Coronary artery (tissue), 2 donors: ENCODE results near the gene TUBB1.

Source experiments
- DNase-seq: peaks from one replicate; pipeline ENCODE4 v3.0.0-alpha.2; 2017; ENCODE audit warnings: low spot score
- H3K27ac ChIP-seq, 2 donors: fragments of 200-600 bp; sonication (generic); one replicate each; pipeline ENCODE4 v1.5.1; 2016 to 2019
- H3K4me3 ChIP-seq: fragments of 200-600 bp; sonication (generic); 2 replicates; pipeline ENCODE4 v1.5.1; 2016; ENCODE audit warnings: mild to moderate bottlenecking, moderate library complexity
- TF ChIP-seq, protein P1 (sequence below): fragments of 200-600 bp; sonication (generic); IDR thresholded peaks from one replicate; pipeline ENCODE4 v1.5.1; 2019; ENCODE audit warnings: antibody characterized with exemption

TUBB1 gene

DNA sequence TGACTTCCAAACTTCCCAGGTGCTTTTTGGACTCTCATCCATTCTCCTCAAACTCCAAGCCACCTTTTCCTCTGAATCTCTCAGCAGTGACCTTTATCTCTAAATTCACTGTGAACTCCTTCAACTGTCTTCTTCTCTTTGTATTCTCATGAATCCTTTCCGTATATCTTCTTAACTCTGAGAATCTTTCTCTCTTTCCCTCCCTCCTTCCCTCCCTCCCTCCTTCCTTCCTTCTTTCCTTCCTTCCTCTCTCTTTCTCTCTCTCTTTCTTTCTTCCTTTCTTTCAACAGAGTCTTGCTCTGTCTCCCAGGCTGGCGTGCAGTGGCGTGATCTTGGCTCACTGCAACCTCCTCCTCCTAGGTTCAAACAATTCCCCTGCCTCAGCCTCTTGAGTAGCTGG is 27.6 kb downstream of the TUBB1 start:
- DNase-seq: no peak
- TF ChIP-seq, protein P1, sequence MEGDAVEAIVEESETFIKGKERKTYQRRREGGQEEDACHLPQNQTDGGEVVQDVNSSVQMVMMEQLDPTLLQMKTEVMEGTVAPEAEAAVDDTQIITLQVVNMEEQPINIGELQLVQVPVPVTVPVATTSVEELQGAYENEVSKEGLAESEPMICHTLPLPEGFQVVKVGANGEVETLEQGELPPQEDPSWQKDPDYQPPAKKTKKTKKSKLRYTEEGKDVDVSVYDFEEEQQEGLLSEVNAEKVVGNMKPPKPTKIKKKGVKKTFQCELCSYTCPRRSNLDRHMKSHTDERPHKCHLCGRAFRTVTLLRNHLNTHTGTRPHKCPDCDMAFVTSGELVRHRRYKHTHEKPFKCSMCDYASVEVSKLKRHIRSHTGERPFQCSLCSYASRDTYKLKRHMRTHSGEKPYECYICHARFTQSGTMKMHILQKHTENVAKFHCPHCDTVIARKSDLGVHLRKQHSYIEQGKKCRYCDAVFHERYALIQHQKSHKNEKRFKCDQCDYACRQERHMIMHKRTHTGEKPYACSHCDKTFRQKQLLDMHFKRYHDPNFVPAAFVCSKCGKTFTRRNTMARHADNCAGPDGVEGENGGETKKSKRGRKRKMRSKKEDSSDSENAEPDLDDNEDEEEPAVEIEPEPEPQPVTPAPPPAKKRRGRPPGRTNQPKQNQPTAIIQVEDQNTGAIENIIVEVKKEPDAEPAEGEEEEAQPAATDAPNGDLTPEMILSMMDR: no peak
- H3K4me3 ChIP-seq: no peak overlapping the region
- H3K27ac ChIP-seq: no peak overlapping the region

DNA sequence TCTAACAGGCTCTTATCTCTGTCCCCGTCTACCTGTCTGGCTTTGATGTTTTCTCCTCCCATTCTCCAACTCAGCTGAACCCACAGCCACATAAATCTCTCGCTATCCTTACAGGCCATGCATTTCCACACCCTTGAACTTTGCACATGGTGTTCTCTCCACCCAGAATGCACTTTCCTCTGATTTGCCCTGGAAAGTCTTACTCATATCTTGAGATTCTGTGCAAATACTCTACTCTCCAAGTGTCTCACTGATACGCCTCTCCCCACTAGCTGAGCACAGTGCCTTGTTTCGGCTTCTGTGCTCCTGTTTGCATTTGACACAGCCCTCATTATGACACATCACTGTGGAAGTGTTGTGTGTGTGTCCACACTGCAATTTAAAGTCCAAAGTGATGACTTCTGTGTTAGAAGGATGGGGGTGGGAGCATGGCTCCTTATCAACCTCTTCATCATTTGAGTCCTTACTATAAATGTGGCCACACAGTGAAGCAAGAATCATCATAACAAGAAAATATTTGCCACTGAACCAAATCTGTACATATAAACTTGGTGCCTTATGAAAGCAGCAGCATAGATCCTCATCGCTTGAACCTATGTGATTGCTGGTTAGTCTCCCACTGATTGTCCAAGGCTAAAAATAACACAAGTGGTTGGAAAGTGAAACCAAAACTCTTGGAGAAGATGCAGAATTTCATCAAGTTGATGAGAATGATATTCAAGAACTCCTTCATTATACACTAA is 28.9 kb downstream of the TUBB1 start:
- TF ChIP-seq, protein P1: no peak

DNA sequence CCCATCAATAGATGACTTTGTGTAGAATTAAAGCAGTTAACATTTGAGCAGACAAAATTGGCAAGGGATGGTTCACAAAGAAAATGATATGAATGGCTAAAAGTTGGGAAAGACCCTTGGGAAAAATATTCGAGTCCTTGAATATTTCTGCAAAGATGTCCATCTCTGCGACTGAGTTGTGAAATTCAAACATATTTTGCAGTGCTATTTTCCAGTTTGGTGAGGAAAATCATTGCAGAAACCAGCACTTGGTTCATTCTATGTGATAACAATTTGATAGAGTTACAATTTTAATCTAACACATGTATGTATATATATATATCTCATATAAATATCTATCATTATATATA is 29.4 kb downstream of the TUBB1 start:
- TF ChIP-seq, protein P1: no peak
- H3K27ac ChIP-seq: no peak overlapping the region
- no peak overlapping the region for H3K4me3 ChIP-seq
- no peak for DNase-seq

More for the DNA sequence above, 28.9 kb downstream of the TUBB1 start:
- Histone ChIP-seq H3K4me3 (no peak overlapping the region), H3K27ac (no peak overlapping the region)
- DNase-seq: no peak

DNA sequence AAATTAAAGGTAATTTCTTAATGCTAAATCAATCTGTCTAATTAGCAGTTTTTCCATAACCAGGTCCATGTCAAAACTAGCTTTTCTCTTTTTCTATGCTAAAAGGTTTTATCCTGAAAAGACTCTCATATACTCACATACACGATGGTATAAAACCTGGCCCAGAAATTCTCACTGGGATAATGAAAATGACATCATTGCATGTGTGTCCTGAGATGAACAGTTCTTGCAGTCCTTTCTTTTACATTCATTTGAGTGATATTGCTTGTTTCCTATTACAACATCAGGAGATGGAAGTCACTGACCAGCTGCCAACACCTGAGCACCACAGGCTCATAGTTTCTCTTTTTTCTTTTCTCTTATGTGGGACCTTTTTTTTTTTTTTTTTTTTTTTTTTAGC is 31.2 kb downstream of the TUBB1 start:
- Histone ChIP-seq H3K27ac (no peak overlapping the region), H3K4me3 (no peak overlapping the region)
- TF ChIP-seq, protein P1: no peak
- DNase-seq: no peak

DNA sequence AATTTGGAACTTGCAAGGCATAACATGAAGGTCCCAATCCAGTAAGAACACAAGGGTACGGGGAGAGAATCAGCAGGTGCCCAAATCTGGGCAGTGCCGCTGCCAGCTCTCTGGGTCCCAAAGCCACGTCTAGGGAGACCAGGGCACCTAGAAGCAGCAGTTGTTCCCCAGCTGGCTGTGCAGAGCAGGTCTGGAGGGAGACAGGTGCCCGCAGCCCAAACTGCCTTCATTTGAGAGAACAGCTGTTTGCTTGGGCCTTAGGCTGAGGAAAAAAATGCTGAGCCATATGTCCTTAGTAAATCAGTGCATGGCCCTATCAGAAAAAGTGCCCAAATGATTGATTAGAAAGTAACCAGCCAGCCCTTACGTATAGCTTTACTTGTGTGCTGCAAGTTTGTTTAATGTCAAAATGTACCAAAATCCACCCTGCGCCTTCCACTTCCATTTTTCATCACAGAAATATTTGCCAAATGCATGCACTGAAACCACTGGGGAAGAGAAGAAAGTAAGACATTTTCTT is 32.5 kb downstream of the TUBB1 start:
- H3K4me3 ChIP-seq: no peak overlapping the region
- no peak for DNase-seq
- H3K27ac ChIP-seq: no peak overlapping the region
- TF ChIP-seq, protein P1: no peak

DNA sequence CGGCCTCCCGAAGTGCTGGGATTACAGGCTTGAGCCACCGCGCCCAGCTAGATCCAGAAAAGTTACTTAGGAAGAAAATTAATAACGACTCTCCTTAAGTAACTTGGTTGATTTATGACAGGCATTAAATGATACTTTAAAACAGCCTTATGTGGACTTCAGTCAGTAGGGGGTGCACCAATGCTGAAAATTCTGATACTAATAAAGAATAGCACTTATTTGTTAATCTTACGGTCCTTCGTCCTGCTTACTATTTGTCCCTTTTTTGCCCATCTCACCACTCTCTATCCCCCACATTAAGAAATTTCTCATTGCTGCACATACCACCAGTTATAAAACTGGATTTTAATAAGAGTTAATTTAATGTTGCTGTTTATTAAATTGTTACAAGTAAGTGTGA is 36.1 kb downstream of the TUBB1 start:
- H3K27ac ChIP-seq: no peak overlapping the region
- H3K4me3 ChIP-seq: no peak overlapping the region
- TF ChIP-seq, protein P1: peak; percentile 17
- no peak for DNase-seq

DNA sequence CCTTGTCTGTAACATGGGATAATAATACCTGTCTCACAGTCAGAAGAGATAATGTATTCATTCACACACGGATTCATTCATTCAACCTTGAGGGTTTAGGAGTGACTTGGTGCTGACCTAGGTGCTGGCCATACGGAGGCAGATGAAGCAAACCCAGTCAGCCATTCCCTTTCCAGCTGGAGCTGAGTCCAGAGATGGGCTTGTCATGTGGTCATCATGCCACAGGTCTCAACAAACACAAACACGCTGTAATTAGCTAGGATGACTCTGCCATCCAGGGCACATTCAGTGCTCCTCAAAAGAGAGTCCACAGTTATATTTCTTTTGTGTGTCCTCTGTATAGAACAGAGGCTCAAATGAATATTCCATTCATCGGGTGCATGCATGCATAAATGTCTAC is 42.9 kb downstream of the TUBB1 start:
- H3K4me3 ChIP-seq: no peak overlapping the region
- H3K27ac ChIP-seq: no peak overlapping the region
- DNase-seq: no peak
- TF ChIP-seq, protein P1: no peak
